Activated CD8-positive, alpha-beta memory T cell treated with anti-CD3 and anti-CD28 coated beads, Interleukin-2, amount 10 ng/mL, durations not matched to agents 7 days and 5 days (primary cell): Measurements from ENCODE around the gene PDZD2. TPM values are rescaled to one million over a fixed set of nuclear protein-coding genes. Genes with fewer than 3 reads are reported as not detected.
"Not testable (repeated sequence)": the region's sequence is repeated elsewhere in the genome, so short reads cannot be mapped to it uniquely, and the experiment has no call there.

Source experiments
- ATAC-seq: fragments of 150-1000 bp; cut with Tn5 transposase; one replicate; pipeline ENCODE4 v1.10.0; 2021; ENCODE audit warnings: moderate library complexity
- CTCF ChIA-PET: fragments of 350-600 bp; sonication (Branson Sonifier 250); formaldehyde crosslinking; loops from one replicate; lab custom pipeline; 2021; ENCODE audit warnings: antibody characterized with exemption; lab: Charles Lee
- DNase-seq: peaks from one replicate; pipeline ENCODE4 v3.0.0-alpha.2; 2020
- H3K27ac Mint-ChIP-seq: one replicate; pipeline ENCODE4 v1.8.0; 2021; ENCODE audit warnings: mild to moderate bottlenecking, mixed read lengths
- H3K27me3 Mint-ChIP-seq: one replicate; pipeline ENCODE4 v1.8.0; 2021; ENCODE audit warnings: mixed read lengths
- H3K36me3 Mint-ChIP-seq: one replicate; pipeline ENCODE4 v1.8.0; 2021; ENCODE audit warnings: mild to moderate bottlenecking, mixed read lengths
- H3K4me1 Mint-ChIP-seq: one replicate; pipeline ENCODE4 v1.8.0; 2021; ENCODE audit warnings: mixed read lengths
- H3K4me3 Mint-ChIP-seq: one replicate; pipeline ENCODE4 v1.8.0; 2021; ENCODE audit warnings: mild to moderate bottlenecking, moderate library complexity, mixed read lengths
- H3K9me3 Mint-ChIP-seq: one replicate; pipeline ENCODE4 v1.8.0; 2022; ENCODE audit warnings: low read depth, mixed read lengths
- total RNA-seq, 2 experiments: library from RNA; stranded (reverse); gene quantifications; one replicate each; pipeline ENCODE4 v1.2.3, GENCODE V29; 2021

Gene PDZD2
- total RNA-seq, 2 experiments from 2014 or later: not detected

DNA sequence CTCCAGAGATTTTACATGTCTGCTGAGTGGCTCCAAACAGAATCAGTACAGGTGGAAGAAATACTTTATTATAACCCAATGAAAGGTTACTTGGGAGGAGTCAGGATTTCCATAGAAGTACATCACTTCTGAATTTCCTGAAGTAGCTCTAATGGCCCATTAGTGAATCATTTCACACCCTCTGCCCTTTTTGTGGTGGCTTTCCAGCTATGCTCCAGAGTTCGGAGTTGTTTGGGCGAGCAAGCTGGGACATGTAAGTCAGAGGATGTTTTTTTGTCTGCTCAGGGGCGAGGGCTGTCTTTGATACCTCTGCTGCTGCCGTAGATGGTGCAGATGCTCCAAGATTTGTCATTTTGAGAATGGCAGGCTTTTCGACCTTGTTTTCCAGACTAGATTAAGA lies 309.1 kb downstream of the PDZD2 start:
- Mint-ChIP-seq H3K27me3 (peaks cover 5% of the 10 kb centered on the region), H3K4me1 (no peaks in the 10 kb centered on the region), H3K9me3 (no peaks in the 10 kb centered on the region), H3K27ac (no peak overlapping the region), H3K36me3 (no peaks in the 10 kb centered on the region), H3K4me3 (no peak overlapping the region)
- ATAC-seq (no peak), DNase-seq (no peak)
- CTCF ChIA-PET: no interaction called here

DNA sequence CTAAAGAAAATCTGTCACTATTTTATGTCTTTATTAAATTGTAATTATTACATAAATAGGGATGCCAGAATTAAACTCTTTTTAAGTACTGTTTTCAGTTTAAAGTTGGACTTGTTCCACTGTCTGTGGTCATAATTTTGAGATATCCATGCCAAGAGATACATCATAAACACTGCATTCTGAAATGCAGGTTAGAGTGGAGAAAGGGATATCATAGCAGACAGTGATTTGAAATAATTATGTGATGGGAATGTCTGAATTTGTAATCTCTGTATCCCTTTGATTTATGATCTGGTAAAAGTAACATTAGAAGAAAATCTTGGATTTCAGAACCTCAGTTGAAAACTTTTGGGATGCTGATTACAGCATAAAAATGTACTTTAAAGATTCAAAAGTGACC lies 313.1 kb downstream of the PDZD2 start:
- Mint-ChIP-seq H3K27me3 (peaks cover 5% of the 10 kb centered on the region), H3K36me3 (no peaks in the 10 kb centered on the region), H3K27ac (no peak overlapping the region), H3K4me3 (no peak overlapping the region), H3K9me3 (no peaks in the 10 kb centered on the region), H3K4me1 (no peaks in the 10 kb centered on the region)
- CTCF ChIA-PET: no interaction called here
- no peak for DNase-seq
- no peak for ATAC-seq

DNA sequence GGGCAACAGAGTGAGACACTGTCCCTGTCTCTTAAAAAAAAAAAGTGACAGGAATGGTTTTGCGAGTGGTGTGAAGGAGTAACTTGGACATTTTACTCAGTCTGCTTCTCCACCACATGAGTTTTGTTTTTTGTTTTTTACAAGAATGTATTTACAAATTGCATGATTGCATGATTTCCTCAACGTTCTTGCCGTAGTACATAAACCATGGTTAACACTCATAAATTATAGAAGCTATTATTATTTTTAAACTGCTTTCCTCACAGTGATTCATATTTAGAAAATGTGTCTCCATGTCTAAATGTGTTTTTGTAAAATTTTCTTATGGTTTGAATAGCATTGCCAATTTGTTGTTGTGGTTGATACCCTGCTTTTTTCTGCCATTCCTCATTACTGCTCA lies 315.2 kb downstream of the PDZD2 start:
- no peak overlapping the region for H3K27ac Mint-ChIP-seq
- H3K4me3 Mint-ChIP-seq: no peak overlapping the region
- ATAC-seq: no peak
- H3K4me1 Mint-ChIP-seq: no peaks in the 10 kb centered on the region
- CTCF ChIA-PET: no interaction called here
- H3K36me3 Mint-ChIP-seq: no peaks in the 10 kb centered on the region
- H3K9me3 Mint-ChIP-seq: no peaks in the 10 kb centered on the region
- peaks cover 8% of the 10 kb centered on the region for H3K27me3 Mint-ChIP-seq
- DNase-seq: no peak

DNA sequence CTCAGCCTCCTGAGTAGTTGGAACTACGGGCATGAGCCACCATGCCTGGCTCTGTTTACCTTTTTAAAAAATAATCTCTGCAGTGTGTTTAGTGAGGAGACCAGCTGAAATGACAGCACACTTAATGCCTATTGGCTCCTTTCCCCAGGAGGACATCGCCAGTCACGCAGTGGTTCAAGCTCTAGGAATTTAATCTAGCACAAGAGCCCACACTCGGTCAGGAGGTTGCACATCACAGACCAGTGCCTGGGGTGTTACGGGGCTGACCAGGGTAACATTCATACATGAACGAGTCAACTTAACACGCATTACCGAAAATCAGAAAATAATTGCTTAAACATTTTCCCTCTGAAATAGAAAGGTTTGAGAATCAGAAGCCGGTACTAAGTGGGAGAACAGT lies 318.2 kb downstream of the PDZD2 start:
- Mint-ChIP-seq H3K36me3 (no peaks in the 10 kb centered on the region), H3K9me3 (no peaks in the 10 kb centered on the region), H3K27ac (no peak overlapping the region), H3K27me3 (peaks cover 6% of the 10 kb centered on the region), H3K4me3 (no peak overlapping the region), H3K4me1 (no peaks in the 10 kb centered on the region)
- DNase-seq (no peak), ATAC-seq (no peak)
- CTCF ChIA-PET: no interaction called here

DNA sequence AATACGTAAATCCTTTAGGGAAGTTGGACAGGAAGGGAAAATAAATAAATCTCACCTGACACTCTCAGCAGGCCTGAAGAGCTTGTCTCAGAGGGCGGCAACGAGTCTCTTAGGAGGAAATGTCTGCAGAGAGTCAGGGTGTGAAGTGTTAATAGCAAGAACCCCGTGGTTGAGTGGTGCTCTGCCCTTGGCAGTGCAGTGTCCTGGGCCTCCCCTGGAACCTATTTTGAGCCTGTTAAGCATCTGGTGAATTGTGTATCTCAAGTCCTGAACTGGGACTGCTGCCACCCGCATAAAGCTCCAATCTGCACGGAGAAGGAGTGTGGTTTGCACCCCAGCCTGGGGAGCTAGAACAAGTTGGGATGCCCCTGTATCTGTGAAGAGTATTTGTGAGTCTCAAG lies 323.4 kb downstream of the PDZD2 start:
- no peaks in the 10 kb centered on the region for H3K36me3 Mint-ChIP-seq
- DNase-seq (no peak), ATAC-seq (no peak)
- no peaks in the 10 kb centered on the region for H3K9me3 Mint-ChIP-seq
- peaks cover 6% of the 10 kb centered on the region for H3K27me3 Mint-ChIP-seq
- CTCF ChIA-PET: interaction anchor here (1.9 kb wide), 1 partner anchor 11 kb away, joined by 5 read pairs; no protein-coding TSS in a partner anchor
- no peaks in the 10 kb centered on the region for H3K4me1 Mint-ChIP-seq
- no peak overlapping the region for H3K27ac Mint-ChIP-seq
- H3K4me3 Mint-ChIP-seq: no peak overlapping the region

DNA sequence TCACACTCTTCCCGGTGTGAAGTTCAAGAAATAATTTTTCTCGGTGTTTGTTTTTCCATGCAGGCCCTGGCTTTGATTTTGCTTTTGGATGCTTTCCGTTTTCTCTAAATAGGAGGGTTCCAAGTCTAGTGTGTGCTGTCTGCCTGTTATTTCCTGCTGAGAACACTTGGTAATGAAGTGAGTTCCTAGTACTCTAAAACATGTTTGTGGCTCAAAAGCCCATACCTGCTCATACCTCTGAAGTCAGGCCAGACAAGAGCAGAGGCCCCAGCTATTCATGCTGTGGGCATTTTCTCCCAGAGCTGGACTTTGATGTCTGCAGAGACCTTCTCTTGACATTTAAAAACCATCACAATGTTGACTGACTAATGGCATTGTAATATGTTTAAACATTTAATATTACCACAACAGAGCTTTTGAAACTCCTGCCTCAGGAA lies 324.0 kb downstream of the PDZD2 start:
- Mint-ChIP-seq H3K27ac (no peak overlapping the region), H3K27me3 (peaks cover 3% of the 10 kb centered on the region), H3K36me3 (no peaks in the 10 kb centered on the region), H3K4me3 (no peak overlapping the region), H3K9me3 (no peaks in the 10 kb centered on the region), H3K4me1 (no peaks in the 10 kb centered on the region)
- CTCF ChIA-PET: interaction anchor here (1.9 kb wide), 1 partner anchor 10 kb away, joined by 5 read pairs; no protein-coding TSS in a partner anchor
- DNase-seq: no peak
- ATAC-seq: no peak

DNA sequence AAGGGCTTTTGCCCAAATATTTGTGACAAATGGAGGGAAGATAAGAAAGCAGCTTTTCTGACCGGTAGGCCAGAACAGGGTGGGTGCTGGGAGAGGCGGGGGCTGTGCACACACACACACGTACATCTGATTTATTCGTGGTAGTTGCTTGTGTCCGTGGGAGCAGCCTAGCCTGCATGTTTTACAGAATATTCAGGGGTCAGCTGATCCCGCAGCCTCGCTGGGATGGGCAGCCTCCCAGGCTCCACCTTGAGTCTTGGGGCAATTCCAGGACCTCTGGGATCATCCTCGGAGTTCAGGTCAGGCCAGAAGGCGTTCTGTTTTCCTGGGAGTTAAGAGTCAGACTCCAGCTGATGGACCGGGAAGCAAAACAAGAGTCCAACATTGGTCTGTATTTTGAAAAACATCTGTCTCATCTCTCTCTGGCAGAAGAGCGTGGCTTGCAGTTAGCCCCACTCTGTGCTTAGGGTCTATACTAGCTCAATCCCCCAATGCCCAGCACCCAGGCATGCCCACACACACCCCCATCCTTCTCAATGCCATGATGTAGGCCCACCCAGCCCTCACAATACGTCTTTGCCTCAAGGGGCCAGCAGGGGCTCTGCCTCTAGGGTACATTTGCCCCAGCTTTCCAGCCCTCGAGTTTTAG lies 324.6 kb downstream of the PDZD2 start:
- Mint-ChIP-seq H3K9me3 (no peaks in the 10 kb centered on the region), H3K4me3 (no peak overlapping the region), H3K4me1 (no peaks in the 10 kb centered on the region), H3K27ac (no peak overlapping the region), H3K27me3 (peaks cover 3% of the 10 kb centered on the region), H3K36me3 (no peaks in the 10 kb centered on the region)
- CTCF ChIA-PET: interaction anchor here (0.6 to 1.9 kb wide), 2 partner anchors 10 to 386 kb away, joined by 4 to 5 read pairs; no protein-coding TSS in a partner anchor
- no peak for DNase-seq
- no peak for ATAC-seq

DNA sequence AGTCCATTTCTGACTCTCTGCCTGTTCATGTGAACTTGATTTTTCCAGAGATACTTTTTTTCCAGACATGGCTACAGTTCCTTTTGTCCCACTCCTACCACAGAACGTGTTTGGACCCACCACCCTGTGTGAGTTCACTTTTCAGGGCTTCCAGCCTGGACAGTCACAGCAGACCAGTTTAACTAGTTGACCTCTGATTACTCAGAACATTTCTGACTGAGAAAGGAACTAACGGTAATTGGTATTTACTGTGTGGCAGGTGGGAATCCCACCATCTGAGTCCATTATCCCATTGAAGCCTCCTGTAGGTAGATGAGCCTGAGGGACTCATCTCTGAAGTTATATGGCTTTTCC lies 325.1 kb downstream of the PDZD2 start:
- Mint-ChIP-seq H3K9me3 (no peaks in the 10 kb centered on the region), H3K27me3 (peaks cover 3% of the 10 kb centered on the region), H3K4me3 (no peak overlapping the region), H3K27ac (no peak overlapping the region), H3K36me3 (no peaks in the 10 kb centered on the region), H3K4me1 (no peaks in the 10 kb centered on the region)
- no peak for DNase-seq
- CTCF ChIA-PET: interaction anchor here (1.9 kb wide), 1 partner anchor 9 kb away, joined by 5 read pairs; no protein-coding TSS in a partner anchor
- ATAC-seq: no peak

DNA sequence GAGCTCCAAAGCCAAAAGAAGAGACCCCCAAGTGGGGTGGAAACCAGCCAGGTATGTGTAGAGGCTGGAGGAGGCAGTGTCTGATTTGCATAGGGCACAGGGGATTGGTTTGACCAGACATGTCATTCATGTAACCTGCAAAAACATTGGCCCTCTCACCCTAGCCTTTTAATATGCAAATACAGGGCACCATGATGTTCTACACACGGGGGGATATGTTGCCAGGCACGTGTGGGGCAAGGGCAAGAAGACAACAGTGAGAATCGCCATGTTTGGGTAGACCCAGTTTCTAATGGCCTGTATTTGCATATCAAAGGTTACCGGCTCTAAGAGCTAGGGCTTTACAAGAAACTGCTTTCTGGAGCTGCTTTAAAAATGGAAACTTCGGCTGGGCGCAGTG lies 326.3 kb downstream of the PDZD2 start:
- CTCF ChIA-PET: no interaction called here
- H3K27me3 Mint-ChIP-seq: peaks cover 3% of the 10 kb centered on the region
- no peaks in the 10 kb centered on the region for H3K9me3 Mint-ChIP-seq
- no peaks in the 10 kb centered on the region for H3K4me1 Mint-ChIP-seq
- H3K4me3 Mint-ChIP-seq: no peak overlapping the region
- H3K36me3 Mint-ChIP-seq: no peaks in the 10 kb centered on the region
- ATAC-seq: no peak
- no peak for DNase-seq
- no peak overlapping the region for H3K27ac Mint-ChIP-seq

DNA sequence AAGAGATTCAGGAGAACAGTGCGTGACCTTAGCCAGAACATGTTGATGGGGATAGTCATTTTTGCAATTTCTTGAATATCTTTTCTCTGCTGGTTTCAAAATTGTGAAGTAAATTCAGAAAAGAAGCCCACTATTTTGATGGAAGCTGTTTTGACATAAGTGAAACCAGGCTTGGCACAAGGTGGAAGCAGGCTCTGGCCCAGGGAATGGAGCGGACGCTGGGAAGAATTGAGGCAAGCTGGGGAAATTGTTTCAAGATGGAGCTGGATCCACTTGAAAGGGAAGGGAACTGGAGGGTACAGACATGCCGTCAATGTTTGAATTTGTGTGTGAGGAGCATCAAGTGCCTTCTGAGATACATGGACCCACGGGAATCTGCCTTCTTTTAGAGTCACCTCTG lies 328.0 kb downstream of the PDZD2 start:
- Mint-ChIP-seq H3K36me3 (no peaks in the 10 kb centered on the region), H3K4me1 (no peaks in the 10 kb centered on the region), H3K9me3 (no peaks in the 10 kb centered on the region), H3K27me3 (no peaks in the 10 kb centered on the region), H3K27ac (no peak overlapping the region), H3K4me3 (no peak overlapping the region)
- DNase-seq: no peak
- CTCF ChIA-PET: no interaction called here
- no peak for ATAC-seq

DNA sequence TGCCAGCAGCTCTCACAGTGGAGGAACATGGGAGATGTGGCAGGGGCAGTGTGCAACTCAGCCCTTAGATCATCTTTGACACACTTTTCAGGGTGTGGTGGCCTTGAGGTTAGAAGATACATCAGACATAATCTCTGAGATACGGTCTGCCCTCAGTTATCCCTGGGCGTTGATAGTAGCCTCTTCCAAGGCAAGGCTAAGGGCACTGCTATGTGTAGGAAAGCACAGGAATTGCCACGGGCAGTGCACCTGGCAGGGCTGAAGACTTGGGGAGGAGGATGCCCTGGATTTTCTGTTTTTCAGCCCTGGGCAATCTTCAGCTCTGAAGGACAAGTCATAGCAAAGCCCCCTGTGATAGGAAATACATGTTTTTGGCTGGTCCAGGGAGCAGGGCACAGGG lies 328.5 kb downstream of the PDZD2 start:
- Mint-ChIP-seq H3K27ac (no peak overlapping the region), H3K4me1 (peaks cover under 1% of the 10 kb centered on the region), H3K4me3 (no peak overlapping the region), H3K36me3 (no peaks in the 10 kb centered on the region), H3K27me3 (no peaks in the 10 kb centered on the region), H3K9me3 (no peaks in the 10 kb centered on the region)
- CTCF ChIA-PET: no interaction called here
- ATAC-seq (no peak), DNase-seq (no peak)

DNA sequence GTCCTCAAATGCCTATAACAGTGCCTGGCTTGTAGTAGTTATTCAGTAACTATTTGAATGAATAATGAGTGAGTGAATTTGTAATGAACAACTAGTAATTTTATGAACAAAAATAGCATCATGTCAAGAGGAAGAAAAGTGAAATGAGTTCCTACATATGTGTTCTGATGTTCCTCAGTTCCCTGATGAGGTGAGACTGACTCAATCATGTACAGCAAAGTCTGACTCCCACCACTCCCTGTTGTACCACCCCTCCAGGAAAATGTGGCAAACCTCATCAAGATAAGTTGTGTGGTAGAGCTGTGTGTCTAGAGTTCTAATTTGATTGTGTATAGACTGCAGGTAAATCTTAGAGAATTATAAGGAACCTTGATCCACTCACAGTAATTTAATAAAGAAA lies 333.6 kb downstream of the PDZD2 start:
- CTCF ChIA-PET: interaction anchor here (1.2 kb wide), 1 partner anchor 10 kb away, joined by 5 read pairs; no protein-coding TSS in a partner anchor
- ATAC-seq (no peak), DNase-seq (no peak)
- peaks cover 9% of the 10 kb centered on the region for H3K4me1 Mint-ChIP-seq
- H3K9me3 Mint-ChIP-seq: no peaks in the 10 kb centered on the region
- no peaks in the 10 kb centered on the region for H3K36me3 Mint-ChIP-seq
- no peak overlapping the region for H3K27ac Mint-ChIP-seq
- H3K4me3 Mint-ChIP-seq: no peak overlapping the region
- no peaks in the 10 kb centered on the region for H3K27me3 Mint-ChIP-seq

DNA sequence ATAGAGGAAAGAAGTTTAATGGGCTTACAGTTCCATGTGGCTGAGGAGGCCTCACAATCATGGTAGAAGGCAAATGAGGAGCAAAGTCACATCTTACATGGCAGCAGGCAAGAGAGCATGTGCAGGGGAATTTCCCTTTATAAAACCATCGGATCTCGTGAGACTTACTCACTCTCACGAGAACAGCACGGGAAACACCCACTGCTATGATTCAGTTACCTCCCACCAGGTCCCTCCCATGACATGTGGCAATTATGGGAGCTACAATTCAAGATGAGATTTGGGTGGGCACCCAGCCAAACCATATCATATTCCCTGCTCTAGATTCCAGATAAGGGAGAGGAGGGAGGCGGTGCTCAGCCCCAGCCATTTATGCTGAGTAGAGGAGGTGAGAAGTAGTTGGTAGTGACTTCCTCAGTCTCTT lies 336.3 kb downstream of the PDZD2 start:
- H3K27me3 Mint-ChIP-seq, DNase-seq, H3K4me3 Mint-ChIP-seq, CTCF ChIA-PET, H3K4me1 Mint-ChIP-seq, H3K9me3 Mint-ChIP-seq, H3K27ac Mint-ChIP-seq, H3K36me3 Mint-ChIP-seq, ATAC-seq: not testable (repeated sequence)

DNA sequence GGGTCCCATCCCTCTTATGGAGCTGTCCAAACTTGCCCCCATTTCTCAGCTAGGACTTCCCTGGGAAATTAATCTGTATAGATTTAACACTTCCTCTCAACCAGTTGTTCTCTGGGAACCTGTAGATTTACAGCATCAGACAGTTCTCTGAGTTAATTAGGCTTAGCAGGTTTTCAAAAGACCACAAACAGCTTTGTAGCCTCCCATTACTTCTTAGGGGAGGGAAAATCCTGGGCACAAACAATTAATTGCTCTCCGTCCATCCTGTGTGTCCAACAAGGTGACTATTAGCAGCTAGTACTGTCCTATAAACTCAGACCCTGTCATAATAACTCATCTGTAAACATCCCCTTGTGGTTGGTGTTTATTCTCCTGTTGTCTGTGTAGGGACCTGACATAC lies 337.2 kb downstream of the PDZD2 start:
- H3K36me3 Mint-ChIP-seq: no peaks in the 10 kb centered on the region
- no peak overlapping the region for H3K4me3 Mint-ChIP-seq
- DNase-seq (no peak), ATAC-seq (no peak)
- H3K4me1 Mint-ChIP-seq: peaks cover 9% of the 10 kb centered on the region
- H3K27me3 Mint-ChIP-seq: no peaks in the 10 kb centered on the region
- H3K9me3 Mint-ChIP-seq: no peaks in the 10 kb centered on the region
- CTCF ChIA-PET: no interaction called here
- H3K27ac Mint-ChIP-seq: no peak overlapping the region
